DND-41 (cell line): ENCODE results near the gene HOXC6.

Experiments
- EZH2 ChIP-seq: IDR thresholded peaks from 3 replicates; pipeline ENCODE4 v1.6.1; 2012; ENCODE audit warnings: borderline replicate concordance, low read depth, mild to moderate bottlenecking, moderate library complexity, low read length, inconsistent platforms; ENCODE audit not compliant: severe bottlenecking
- TF ChIP-seq, protein P1 (sequence below): IDR thresholded peaks from 2 replicates; pipeline ENCODE4 v1.5.1; 2012; ENCODE audit warnings: borderline replicate concordance, low read length, moderate library complexity, mild to moderate bottlenecking; ENCODE audit not compliant: poor library complexity, severe bottlenecking; ENCODE audit errors: extremely low read depth

DNA sequence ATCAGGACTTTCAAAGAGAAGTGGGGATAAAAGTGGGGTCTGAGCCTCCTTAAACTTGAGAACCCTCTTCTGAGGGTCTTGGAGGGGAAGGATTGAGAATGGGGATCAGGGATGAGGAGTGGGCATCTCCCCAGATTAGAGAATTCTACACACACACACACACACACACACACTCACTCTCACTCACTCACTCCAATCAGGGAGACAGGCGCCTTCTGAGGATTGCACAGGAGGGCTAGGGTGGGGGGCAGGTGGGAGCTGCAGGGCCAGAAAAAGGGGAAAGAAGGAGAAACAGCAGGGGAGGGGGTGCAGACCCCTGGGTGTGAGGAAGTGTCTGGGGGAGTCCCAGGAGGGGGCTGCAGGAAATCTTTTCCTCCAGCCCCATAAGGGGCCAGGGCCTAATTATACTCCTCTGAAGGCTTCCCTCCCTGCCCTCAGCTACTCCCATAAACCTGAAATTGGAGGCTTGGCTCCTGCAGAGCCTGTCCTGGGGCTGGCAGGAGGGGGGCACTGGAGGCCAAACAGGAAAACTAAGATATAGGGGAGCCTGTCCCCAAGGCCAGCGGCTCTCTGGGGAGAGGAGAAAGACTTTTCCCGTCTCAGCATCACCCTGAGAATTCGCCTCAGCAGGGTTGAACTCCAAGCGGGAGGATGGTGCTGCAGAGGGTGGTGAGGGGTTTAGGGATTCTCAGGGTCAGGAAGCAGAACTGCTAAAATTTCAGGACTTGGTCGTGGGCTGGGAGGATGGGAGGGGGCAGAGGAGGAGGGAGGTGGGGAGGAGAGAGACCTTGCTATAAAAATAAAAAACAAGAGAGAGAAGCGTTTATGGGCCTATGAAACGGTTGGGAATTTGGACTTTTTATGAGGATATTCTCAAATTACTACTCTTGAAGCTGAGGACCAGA lies 26.7 kb upstream of the HOXC6 start:
- TF ChIP-seq, protein P1, sequence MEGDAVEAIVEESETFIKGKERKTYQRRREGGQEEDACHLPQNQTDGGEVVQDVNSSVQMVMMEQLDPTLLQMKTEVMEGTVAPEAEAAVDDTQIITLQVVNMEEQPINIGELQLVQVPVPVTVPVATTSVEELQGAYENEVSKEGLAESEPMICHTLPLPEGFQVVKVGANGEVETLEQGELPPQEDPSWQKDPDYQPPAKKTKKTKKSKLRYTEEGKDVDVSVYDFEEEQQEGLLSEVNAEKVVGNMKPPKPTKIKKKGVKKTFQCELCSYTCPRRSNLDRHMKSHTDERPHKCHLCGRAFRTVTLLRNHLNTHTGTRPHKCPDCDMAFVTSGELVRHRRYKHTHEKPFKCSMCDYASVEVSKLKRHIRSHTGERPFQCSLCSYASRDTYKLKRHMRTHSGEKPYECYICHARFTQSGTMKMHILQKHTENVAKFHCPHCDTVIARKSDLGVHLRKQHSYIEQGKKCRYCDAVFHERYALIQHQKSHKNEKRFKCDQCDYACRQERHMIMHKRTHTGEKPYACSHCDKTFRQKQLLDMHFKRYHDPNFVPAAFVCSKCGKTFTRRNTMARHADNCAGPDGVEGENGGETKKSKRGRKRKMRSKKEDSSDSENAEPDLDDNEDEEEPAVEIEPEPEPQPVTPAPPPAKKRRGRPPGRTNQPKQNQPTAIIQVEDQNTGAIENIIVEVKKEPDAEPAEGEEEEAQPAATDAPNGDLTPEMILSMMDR, result no peak
- TF ChIP-seq EZH2, result no peak
